DOHH2 (cell line): ENCODE results near the gene ERVK3-1.

ENCODE experiments used
- H3F3A ChIP-seq: fragments of 200-600 bp; sonication (generic), shearing (Covaris generic); 2 replicates; pipeline ENCODE4 v1.6.0; 2016; ENCODE audit warnings: antibody characterized with exemption, mild to moderate bottlenecking; ENCODE audit not compliant: control insufficient read depth, insufficient read depth
- H3K27ac ChIP-seq: fragments of 200-600 bp; sonication (generic); 2 replicates; pipeline ENCODE4 v1.5.1; 2014; ENCODE audit warnings: low read depth, mild to moderate bottlenecking, low read length, moderate library complexity
- H3K27me3 ChIP-seq: fragments of 200-600 bp; sonication (generic); 2 replicates; pipeline ENCODE4 v1.6.1; 2014; ENCODE audit warnings: mild to moderate bottlenecking, low read length, mixed read lengths; ENCODE audit not compliant: control insufficient read depth
- H3K36me3 ChIP-seq: fragments of 200-600 bp; sonication (generic); 2 replicates; pipeline ENCODE4 v1.6.1; 2014; ENCODE audit warnings: mild to moderate bottlenecking, low read length, moderate library complexity, mixed read lengths; ENCODE audit not compliant: control insufficient read depth
- H3K4me1 ChIP-seq: fragments of 200-600 bp; sonication (generic); 2 replicates; pipeline ENCODE4 v1.6.1; 2014; ENCODE audit warnings: mild to moderate bottlenecking, low read length, mixed read lengths; ENCODE audit not compliant: control insufficient read depth
- H3K4me2 ChIP-seq: fragments of 200-600 bp; sonication (generic); 2 replicates; pipeline ENCODE4 v1.6.0; 2014; ENCODE audit warnings: mild to moderate bottlenecking, low read length, moderate library complexity
- H3K4me3 ChIP-seq: fragments of 200-600 bp; sonication (generic); 2 replicates; pipeline ENCODE4 v1.5.1; 2014; ENCODE audit warnings: mild to moderate bottlenecking, low read length, mixed read lengths
- H3K79me2 ChIP-seq: fragments of 200-600 bp; sonication (generic); 2 replicates; pipeline ENCODE4 v1.6.1; 2014; ENCODE audit warnings: mild to moderate bottlenecking, low read length, mixed read lengths; ENCODE audit not compliant: control insufficient read depth
- H3K9me2 ChIP-seq: fragments of 200-600 bp; sonication (generic); replicated peaks from 2 replicates; pipeline ENCODE4 v1.6.1; 2014; ENCODE audit warnings: mild to moderate bottlenecking, low read length, mixed read lengths; ENCODE audit not compliant: control insufficient read depth
- H3K9me3 ChIP-seq: fragments of 200-600 bp; sonication (generic); 2 replicates; pipeline ENCODE4 v1.6.1; 2014; ENCODE audit warnings: antibody characterized with exemption, low read length, mixed read lengths; ENCODE audit not compliant: control insufficient read depth, insufficient read depth
- H4K20me1 ChIP-seq: fragments of 200-600 bp; sonication (generic); 2 replicates; pipeline ENCODE4 v1.6.0; 2014; ENCODE audit warnings: low read depth, mild to moderate bottlenecking, antibody characterized with exemption, low read length, moderate library complexity; ENCODE audit not compliant: control insufficient read depth, insufficient read depth
- EZH2phosphoT487 ChIP-seq: fragments of 200-600 bp; sonication (generic); IDR thresholded peaks from 2 replicates; pipeline ENCODE4 v1.6.1; 2017; ENCODE audit warnings: borderline replicate concordance, mild to moderate bottlenecking, antibody characterized with exemption, low read length, moderate library complexity, mixed read lengths
- TF ChIP-seq, protein P1 (sequence below): fragments of 200-600 bp; sonication (generic); IDR thresholded peaks from one replicate; pipeline ENCODE4 v1.5.1; 2014; ENCODE audit warnings: antibody characterized with exemption, mild to moderate bottlenecking, low read depth, low read length; ENCODE audit not compliant: poor library complexity, severe bottlenecking

The ERVK3-1 gene

DNA sequence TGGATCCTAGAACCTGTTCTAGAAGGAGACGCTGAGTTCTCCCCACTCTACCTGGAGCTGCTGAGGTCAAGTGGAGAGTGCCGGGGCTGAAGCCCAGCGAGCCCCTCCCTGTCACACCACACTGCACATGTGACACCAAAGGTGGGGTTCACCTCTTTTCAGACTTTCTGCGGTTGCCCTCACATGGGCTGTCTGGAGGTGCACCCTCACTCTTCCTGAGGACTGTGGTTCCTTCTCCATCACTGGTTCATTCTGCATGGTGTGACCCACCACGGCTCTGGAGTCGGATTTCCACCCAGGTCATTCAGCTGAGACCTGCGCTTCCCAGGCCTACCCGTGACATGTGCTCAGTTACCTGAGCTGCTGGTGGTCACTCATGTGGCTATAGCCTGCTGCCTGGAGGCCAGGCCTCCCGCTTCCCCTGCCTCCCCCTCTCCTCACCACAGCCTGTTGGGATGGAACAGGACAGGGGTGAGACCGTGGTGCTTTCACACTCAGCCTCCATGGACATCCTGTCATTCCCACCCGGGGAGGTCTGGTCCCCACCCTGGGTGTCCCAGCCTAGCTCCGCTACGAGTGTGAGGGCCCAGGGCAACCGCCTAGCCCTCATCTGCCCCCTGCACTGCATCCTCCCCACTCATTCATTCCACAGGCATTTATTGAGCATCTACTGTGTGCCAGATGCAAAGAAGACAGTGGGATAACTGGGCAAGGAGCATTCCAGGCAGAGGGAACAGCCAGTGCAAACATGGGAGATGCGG, 48.7 kb downstream of the ERVK3-1 start:
- H3K79me2 ChIP-seq, result peaks cover 11% of the 10 kb centered on the region
- H3K4me1 ChIP-seq, result peaks cover 14% of the 10 kb centered on the region
- H4K20me1 ChIP-seq, result no peaks in the 10 kb centered on the region
- H3K9me2 ChIP-seq, result no peaks in the 10 kb centered on the region
- H3K4me3 ChIP-seq, result no peak overlapping the region
- no peaks in the 10 kb centered on the region for H3K9me3 ChIP-seq
- TF ChIP-seq, protein P1, sequence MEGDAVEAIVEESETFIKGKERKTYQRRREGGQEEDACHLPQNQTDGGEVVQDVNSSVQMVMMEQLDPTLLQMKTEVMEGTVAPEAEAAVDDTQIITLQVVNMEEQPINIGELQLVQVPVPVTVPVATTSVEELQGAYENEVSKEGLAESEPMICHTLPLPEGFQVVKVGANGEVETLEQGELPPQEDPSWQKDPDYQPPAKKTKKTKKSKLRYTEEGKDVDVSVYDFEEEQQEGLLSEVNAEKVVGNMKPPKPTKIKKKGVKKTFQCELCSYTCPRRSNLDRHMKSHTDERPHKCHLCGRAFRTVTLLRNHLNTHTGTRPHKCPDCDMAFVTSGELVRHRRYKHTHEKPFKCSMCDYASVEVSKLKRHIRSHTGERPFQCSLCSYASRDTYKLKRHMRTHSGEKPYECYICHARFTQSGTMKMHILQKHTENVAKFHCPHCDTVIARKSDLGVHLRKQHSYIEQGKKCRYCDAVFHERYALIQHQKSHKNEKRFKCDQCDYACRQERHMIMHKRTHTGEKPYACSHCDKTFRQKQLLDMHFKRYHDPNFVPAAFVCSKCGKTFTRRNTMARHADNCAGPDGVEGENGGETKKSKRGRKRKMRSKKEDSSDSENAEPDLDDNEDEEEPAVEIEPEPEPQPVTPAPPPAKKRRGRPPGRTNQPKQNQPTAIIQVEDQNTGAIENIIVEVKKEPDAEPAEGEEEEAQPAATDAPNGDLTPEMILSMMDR, result no peak
- no peak for TF ChIP-seq EZH2phosphoT487
- peaks cover 13% of the 10 kb centered on the region for H3K36me3 ChIP-seq
- no peak overlapping the region for H3K27ac ChIP-seq
- no peak overlapping the region for H3K4me2 ChIP-seq
- H3K27me3 ChIP-seq, result peaks cover 5% of the 10 kb centered on the region; the same call in 1 of the 2 replicates
- no peaks in the 10 kb centered on the region for H3F3A ChIP-seq

DNA sequence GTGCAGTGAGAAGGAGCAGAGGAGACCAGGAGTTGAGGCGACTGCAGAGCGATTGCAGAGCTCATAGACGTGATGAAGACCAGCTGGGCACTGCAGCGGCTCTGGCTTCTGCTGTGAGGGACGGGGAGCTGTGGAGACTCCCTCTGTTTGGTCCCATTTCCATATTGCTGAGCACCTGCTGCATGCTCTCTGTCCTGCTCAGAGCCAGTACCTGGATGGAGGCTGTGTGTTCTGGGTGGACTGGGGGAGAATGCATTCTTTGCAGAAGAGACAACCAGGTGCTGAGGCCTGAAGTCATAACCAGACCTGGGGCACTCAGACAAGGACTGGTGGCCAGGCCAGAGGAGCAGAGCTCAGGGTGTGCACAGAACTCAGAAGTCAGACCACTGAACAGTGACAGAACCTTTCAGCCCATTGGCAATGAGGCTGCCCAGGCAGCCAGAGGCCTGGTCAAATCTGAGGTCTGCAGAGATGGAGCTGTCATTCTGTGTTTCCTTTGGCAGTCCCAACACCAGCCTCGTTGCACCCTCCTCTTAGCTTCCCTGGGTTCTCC, 49.4 kb downstream of the ERVK3-1 start:
- Histone ChIP-seq H3K4me2 (no peak overlapping the region), H3K79me2 (peaks cover 5% of the 10 kb centered on the region; the same call in 1 of the 2 replicates), H3K27ac (no peak overlapping the region), H3K27me3 (peaks cover 5% of the 10 kb centered on the region; the same call in 1 of the 2 replicates), H4K20me1 (no peaks in the 10 kb centered on the region), H3F3A (no peaks in the 10 kb centered on the region), H3K9me3 (no peaks in the 10 kb centered on the region), H3K9me2 (no peaks in the 10 kb centered on the region), H3K4me1 (peaks cover 7% of the 10 kb centered on the region; the same call in 1 of the 2 replicates), H3K4me3 (no peak overlapping the region), H3K36me3 (peaks cover 13% of the 10 kb centered on the region)
- TF ChIP-seq, protein P1, result no peak
- no peak for TF ChIP-seq EZH2phosphoT487

DNA sequence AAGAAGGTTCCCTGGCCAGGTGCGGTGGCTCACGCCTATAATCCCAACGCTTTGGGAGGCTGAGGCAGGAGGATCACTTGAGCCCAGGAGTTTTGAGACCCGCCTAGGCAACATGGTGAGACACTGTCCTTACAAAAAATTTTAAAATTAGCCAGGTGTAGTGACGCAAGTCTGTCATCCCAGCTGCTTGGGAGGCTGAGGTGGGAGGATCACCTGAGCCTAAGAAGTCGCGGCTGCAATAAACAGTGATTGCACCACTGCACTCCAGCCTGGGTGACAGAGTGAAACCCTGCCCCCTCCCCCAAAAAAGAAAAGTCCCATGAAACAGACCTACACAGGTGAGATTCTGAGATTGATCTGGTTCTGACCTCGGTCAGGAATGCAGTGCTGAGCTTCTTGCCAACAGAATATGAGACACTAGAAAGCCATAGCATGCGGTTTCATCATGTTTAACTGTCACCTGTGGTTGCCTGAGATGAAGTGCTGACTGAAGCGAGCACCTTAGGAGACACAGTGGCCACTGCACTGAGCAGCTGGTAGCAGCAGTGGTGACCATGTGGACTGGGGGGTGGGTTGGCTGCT, 50.1 kb downstream of the ERVK3-1 start:
- Histone ChIP-seq H3K36me3 (peaks cover 9% of the 10 kb centered on the region), H3K9me2 (no peaks in the 10 kb centered on the region), H3K9me3 (no peaks in the 10 kb centered on the region), H3K79me2 (no peaks in the 10 kb centered on the region), H3K4me3 (no peak overlapping the region), H4K20me1 (no peaks in the 10 kb centered on the region), H3F3A (peaks cover 5% of the 10 kb centered on the region; the same call in 1 of the 2 replicates), H3K27me3 (peaks cover 5% of the 10 kb centered on the region; the same call in 1 of the 2 replicates), H3K27ac (no peak overlapping the region), H3K4me2 (no peak overlapping the region), H3K4me1 (peaks cover 7% of the 10 kb centered on the region; the same call in 1 of the 2 replicates)
- no peak for TF ChIP-seq EZH2phosphoT487
- TF ChIP-seq, protein P1, result no peak
